ENCODE measurements around the gene TSR3. TPM values are rescaled to one million over a fixed set of nuclear protein-coding genes. Genes with fewer than 3 reads are reported as not detected.

TSR3 gene
- total and polyA plus RNA-seq, 5 donors, result 49.6 to 58.5 (median 53.7) TPM

- peaks cover 4% of the 10 kb centered on the region for H3K4me1 ChIP-seq (ENCODE audit: control insufficient read depth, insufficient read depth, low read length)
- ATAC-seq, result no peak
- no peak overlapping the region for H3K27ac ChIP-seq (ENCODE audit: low read length)
- WGBS, result 91% methylated on average over 17 of the region's 17 CpGs
- H3K27me3 ChIP-seq (ENCODE audit: control insufficient read depth, insufficient read depth), result no peaks in the 10 kb centered on the region
- no peaks in the 10 kb centered on the region for H3K9me3 ChIP-seq (ENCODE audit: control insufficient read depth, low read length)
- DNase-seq, result no peak
- intact Hi-C loops (cut with DNase I), result no loop called here
- H3K4me3 ChIP-seq (ENCODE audit: low read length), result no peak overlapping the region
These were observed 1.7 kb downstream of the TSR3 start for GRCh38 chr16:1349951-1350350.

DNA sequence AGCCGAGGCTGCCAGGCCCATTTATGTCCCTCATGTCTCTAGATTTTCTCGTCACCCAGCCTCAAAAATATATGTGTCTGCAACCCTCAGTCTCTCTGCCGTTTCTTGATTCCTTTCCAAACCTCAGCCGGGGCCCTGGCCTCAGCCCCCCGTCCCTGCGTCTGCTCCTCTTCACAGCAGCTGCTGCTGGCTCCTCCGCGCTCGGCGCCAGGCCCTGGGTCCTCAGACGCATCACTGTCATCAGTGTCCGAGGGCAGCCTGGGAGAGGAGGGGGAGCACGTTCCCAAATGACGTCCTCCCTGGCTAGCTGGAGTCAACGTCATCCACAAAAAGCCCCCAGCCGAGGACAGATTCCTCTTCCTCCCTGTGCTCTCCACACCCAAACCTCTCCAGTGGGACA lies 2.3 kb downstream of the TSR3 start:
- Histone ChIP-seq H3K4me3 (ENCODE audit: low read length) (no peak overlapping the region), H3K4me1 (ENCODE audit: control insufficient read depth, insufficient read depth, low read length) (peaks cover 4% of the 10 kb centered on the region), H3K9me3 (ENCODE audit: control insufficient read depth, low read length) (no peaks in the 10 kb centered on the region), H3K27me3 (ENCODE audit: control insufficient read depth, insufficient read depth) (no peaks in the 10 kb centered on the region), H3K27ac (ENCODE audit: low read length) (no peak overlapping the region)
- intact Hi-C loops (cut with DNase I), result no loop called here
- DNase-seq, result peak in 1 of 3 donors; percentile 48
- 81% methylated on average over 16 of the region's 16 CpGs for whole genome bisulfite sequencing
- no peak for ATAC-seq

DNA sequence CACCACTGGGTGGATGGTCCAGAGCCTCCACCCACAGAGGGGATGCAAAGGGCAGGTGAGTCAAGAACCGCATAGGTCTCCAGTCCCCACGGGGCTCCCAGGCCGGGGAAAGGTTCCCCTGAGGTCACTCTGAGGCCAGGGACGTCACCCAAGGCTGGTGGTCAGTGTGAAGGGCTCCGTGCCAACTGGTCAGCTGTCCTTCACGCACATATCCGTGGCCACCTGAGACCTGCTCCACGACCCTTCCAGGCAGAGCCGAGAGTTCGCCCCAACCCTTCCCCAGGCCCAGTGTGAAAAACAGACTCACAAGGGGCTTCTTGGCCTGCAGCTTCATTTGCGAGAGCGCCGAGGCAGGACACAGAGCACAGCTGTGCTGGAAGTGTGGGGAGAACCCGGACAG lies 2.8 kb downstream of the TSR3 start:
- ATAC-seq, result no peak

DNA sequence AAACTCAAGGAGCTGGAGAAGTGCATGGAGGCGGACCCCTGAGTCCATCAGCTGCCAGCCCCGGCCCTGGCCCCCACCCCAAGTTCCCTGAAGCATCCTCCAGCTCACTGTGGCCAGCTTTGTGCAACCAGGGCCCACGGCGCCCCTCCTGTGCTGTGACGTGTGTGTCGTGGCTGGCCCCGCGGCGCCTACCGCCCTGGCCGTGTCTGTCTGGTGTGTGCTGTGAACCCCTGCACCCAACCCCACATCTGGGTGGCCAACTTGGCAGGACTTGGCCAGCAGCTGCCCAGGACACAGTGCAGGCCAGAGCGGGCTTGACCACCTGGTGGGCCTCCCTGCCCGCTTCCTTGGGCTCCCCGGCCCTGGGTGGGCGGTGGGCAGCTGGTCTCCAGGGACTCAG lies 3.2 kb downstream of the TSR3 start:
- no peaks in the 10 kb centered on the region for H3K27me3 ChIP-seq (ENCODE audit: control insufficient read depth, insufficient read depth)
- 90% methylated on average over 15 of the region's 15 CpGs for WGBS
- H3K27ac ChIP-seq (ENCODE audit: low read length), result no peak overlapping the region
- H3K9me3 ChIP-seq (ENCODE audit: control insufficient read depth, low read length), result no peaks in the 10 kb centered on the region
- peak in 1 of 3 donors; percentile 47 for DNase-seq
- no peak for ATAC-seq
- peaks cover 4% of the 10 kb centered on the region for H3K4me1 ChIP-seq (ENCODE audit: control insufficient read depth, insufficient read depth, low read length)
- H3K4me3 ChIP-seq (ENCODE audit: low read length), result no peak overlapping the region
- intact Hi-C loops (cut with DNase I), result no loop called here

More for the DNA sequence above, 2.8 kb downstream of the TSR3 start:
- H3K4me3 ChIP-seq (ENCODE audit: low read length), result no peak overlapping the region
- H3K27ac ChIP-seq (ENCODE audit: low read length), result no peak overlapping the region
- H3K27me3 ChIP-seq (ENCODE audit: control insufficient read depth, insufficient read depth), result no peaks in the 10 kb centered on the region
- intact Hi-C loops (cut with DNase I), result no loop called here
- 77% methylated on average over 14 of the region's 14 CpGs for WGBS
- peaks cover 4% of the 10 kb centered on the region for H3K4me1 ChIP-seq (ENCODE audit: control insufficient read depth, insufficient read depth, low read length)
- no peaks in the 10 kb centered on the region for H3K9me3 ChIP-seq (ENCODE audit: control insufficient read depth, low read length)
- peak in 2 of 3 donors; percentile 52 to 65 for DNase-seq

DNA sequence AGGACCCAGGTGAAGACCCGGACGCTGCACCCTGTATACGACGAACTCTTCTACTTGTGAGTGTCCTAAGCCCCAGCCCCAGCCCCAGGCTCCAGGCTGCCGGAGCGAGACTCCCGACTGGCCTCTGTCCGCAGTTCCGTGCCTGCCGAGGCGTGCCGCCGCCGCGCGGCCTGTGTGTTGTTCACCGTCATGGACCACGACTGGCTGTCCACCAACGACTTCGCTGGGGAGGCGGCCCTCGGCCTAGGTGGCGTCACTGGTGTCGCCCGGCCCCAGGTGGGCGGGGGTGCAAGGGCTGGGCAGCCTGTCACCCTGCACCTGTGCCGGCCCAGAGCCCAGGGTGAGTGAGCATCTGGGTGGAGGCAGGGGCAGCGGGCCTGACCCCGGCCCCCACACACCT lies 3.7 kb downstream of the TSR3 start:
- ATAC-seq (no peak), DNase-seq (no peak)
- WGBS, result 89% methylated on average over 29 of the region's 29 CpGs
- intact Hi-C loops (cut with DNase I), result no loop called here
- Histone ChIP-seq H3K4me3 (ENCODE audit: low read length) (no peak overlapping the region), H3K9me3 (ENCODE audit: control insufficient read depth, low read length) (no peaks in the 10 kb centered on the region), H3K27ac (ENCODE audit: low read length) (no peak overlapping the region), H3K27me3 (ENCODE audit: control insufficient read depth, insufficient read depth) (no peaks in the 10 kb centered on the region), H3K4me1 (ENCODE audit: control insufficient read depth, insufficient read depth, low read length) (peaks cover 4% of the 10 kb centered on the region)

DNA sequence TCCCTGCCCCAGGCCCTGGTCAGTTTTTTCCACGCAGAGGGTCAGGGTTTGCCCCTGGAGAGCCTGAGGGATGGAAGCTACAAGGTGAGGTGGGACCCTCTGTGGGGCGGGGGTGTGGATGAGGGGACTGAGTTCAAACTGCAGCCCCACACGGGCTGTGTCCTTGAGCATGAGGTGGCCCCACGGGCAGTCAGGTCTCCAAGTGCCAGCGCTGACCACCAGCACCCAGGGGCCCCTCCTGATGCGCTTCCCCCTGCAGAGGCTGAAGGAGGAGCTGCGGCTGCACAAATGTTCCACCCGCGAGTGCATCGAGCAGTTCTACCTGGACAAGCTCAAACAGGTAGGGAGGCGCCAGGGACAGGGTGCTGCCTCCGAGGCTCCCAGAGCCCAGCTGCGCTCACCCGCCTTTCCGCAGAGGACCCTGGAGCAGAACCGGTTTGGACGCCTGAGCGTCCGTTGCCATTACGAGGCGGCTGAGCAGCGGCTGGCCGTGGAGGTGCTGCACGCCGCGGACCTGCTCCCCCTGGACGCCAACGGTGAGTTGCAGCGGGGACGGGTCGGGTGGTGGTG lies 4.3 kb downstream of the TSR3 start:
- peak in 1 of 3 donors; percentile 44 for DNase-seq
- no peak overlapping the region for H3K4me3 ChIP-seq (ENCODE audit: low read length)
- peaks cover 6% of the 10 kb centered on the region for H3K4me1 ChIP-seq (ENCODE audit: control insufficient read depth, insufficient read depth, low read length)
- WGBS, result 90% methylated on average over 31 of the region's 31 CpGs
- no peaks in the 10 kb centered on the region for H3K9me3 ChIP-seq (ENCODE audit: control insufficient read depth, low read length)
- intact Hi-C loops (cut with DNase I), result no loop called here
- no peak overlapping the region for H3K27ac ChIP-seq (ENCODE audit: low read length)
- no peaks in the 10 kb centered on the region for H3K27me3 ChIP-seq (ENCODE audit: control insufficient read depth, insufficient read depth)
- no peak for ATAC-seq

DNA sequence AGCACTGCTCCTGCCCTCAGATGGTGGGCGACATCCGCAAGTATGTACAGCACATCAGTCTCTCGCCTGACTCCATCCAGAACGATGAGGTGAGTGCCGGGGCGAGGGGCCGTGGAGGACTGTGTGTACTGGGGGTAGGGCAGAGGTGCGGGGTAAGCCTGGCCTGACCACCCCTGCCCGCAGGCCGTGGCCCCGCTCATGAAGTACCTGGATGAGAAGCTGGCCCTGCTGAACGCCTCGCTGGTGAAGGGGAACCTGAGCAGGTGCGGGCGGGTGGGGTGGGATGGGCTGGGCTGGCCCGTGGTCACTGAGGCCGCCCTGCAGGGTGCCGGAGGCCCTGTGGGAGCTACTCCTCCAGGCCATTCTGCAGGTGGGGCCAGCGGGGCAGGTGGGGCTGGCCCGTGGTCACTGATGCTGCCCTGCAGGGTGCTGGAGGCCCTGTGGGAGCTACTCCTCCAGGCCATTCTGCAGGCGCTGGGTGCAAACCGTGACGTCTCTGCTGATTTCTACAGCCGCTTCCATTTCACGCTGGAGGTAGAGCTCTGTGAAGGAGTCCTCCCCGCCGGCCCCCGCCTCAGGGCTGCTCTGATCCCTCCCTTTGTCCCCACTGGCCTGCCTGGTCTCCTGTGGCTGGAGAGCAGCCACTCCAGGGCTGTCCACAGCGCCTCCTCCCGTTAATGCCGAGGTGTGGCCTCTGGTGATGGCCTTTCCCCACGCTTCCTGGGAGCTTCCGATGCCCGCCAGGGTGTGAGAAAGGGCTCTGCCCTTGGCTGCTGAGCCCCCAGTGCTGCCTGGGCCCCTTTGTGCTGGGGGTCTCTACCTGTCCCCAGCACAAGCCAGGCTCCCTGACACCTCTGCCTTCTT lies 5.0 kb downstream of the TSR3 start:
- DNase-seq (peak in 1 of 3 donors; percentile 40), ATAC-seq (no peak)
- intact Hi-C loops (cut with DNase I), result no loop called here
- Histone ChIP-seq H3K4me3 (ENCODE audit: low read length) (no peak overlapping the region), H3K27ac (ENCODE audit: low read length) (no peak overlapping the region), H3K27me3 (ENCODE audit: control insufficient read depth, insufficient read depth) (no peaks in the 10 kb centered on the region), H3K4me1 (ENCODE audit: control insufficient read depth, insufficient read depth, low read length) (peaks cover 6% of the 10 kb centered on the region), H3K9me3 (ENCODE audit: control insufficient read depth, low read length) (no peaks in the 10 kb centered on the region)
- 74% methylated on average over 34 of the region's 34 CpGs for WGBS

GRCh38 chr16:1345651-1346421 lies 5.8 kb downstream of the TSR3 start:
- H3K27ac ChIP-seq (ENCODE audit: low read length), result no peak overlapping the region
- no peaks in the 10 kb centered on the region for H3K9me3 ChIP-seq (ENCODE audit: control insufficient read depth, low read length)
- H3K27me3 ChIP-seq (ENCODE audit: control insufficient read depth, insufficient read depth), result no peaks in the 10 kb centered on the region
- DNase-seq, result peak in 1 of 3 donors; percentile 44
- peaks cover 6% of the 10 kb centered on the region for H3K4me1 ChIP-seq (ENCODE audit: control insufficient read depth, insufficient read depth, low read length)
- no peak for ATAC-seq
- intact Hi-C loops (cut with DNase I), result no loop called here
- 73% methylated on average over 31 of the region's 31 CpGs for WGBS
- H3K4me3 ChIP-seq (ENCODE audit: low read length), result no peak overlapping the region

DNA sequence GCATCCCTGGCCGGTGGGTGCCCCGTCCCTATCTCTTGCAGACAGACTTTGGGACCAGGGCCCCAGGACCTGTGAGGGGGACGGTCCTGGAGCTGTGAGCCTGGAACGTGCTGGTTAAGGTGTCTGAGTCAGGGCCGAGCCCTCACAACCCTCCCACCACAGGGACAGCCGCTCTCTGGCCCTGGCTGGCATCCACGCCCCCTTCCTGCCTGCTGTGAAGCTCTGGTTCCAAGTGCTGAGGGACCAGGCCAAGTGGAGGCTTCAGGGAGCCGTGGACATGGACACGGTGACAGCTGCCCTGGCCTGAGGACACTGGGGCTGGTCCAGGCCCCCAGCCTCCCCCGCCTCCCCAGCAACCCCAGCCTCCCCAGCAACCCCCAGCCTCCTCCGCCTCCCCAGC lies 6.6 kb downstream of the TSR3 start:
- ATAC-seq (no peak), DNase-seq (no peak)
- WGBS, result 62% methylated on average over 11 of the region's 11 CpGs
- Histone ChIP-seq H3K4me1 (ENCODE audit: control insufficient read depth, insufficient read depth, low read length) (peaks cover 2% of the 10 kb centered on the region), H3K27ac (ENCODE audit: low read length) (no peak overlapping the region), H3K27me3 (ENCODE audit: control insufficient read depth, insufficient read depth) (no peaks in the 10 kb centered on the region), H3K9me3 (ENCODE audit: control insufficient read depth, low read length) (no peaks in the 10 kb centered on the region), H3K4me3 (ENCODE audit: low read length) (no peak overlapping the region)
- intact Hi-C loops (cut with DNase I), result no loop called here

- no peaks in the 10 kb centered on the region for H3K27me3 ChIP-seq (ENCODE audit: control insufficient read depth, insufficient read depth)
- H3K9me3 ChIP-seq (ENCODE audit: control insufficient read depth, low read length), result no peaks in the 10 kb centered on the region
- DNase-seq, result peak in 1 of 3 donors; percentile 29
- no peak for ATAC-seq
- peaks cover 2% of the 10 kb centered on the region for H3K4me1 ChIP-seq (ENCODE audit: control insufficient read depth, insufficient read depth, low read length)
- H3K27ac ChIP-seq (ENCODE audit: low read length), result no peak overlapping the region
- WGBS, result 89% methylated on average over 14 of the region's 14 CpGs
- H3K4me3 ChIP-seq (ENCODE audit: low read length), result no peak overlapping the region
- intact Hi-C loops (cut with DNase I), result no loop called here
These were observed 7.2 kb downstream of the TSR3 start for GRCh38 chr16:1344499-1344898.
